HG03045 (cell line): ENCODE data around the gene PDSS2.
"Not testable (repeated sequence)": the region's sequence is repeated elsewhere in the genome, so short reads cannot be mapped to it uniquely, and the experiment has no call there.

Source experiments
- ATAC-seq: cut with Tn5 transposase; IDR thresholded peaks from one replicate; pipeline ENCODE4 v1.9.1; 2021; ENCODE audit warnings: mild to moderate bottlenecking, moderate library complexity; ENCODE audit not compliant: unreplicated experiment

PDSS2 gene

GRCh38 chr6:107128175-107128574 lies 331.2 kb downstream of the PDSS2 start:
- no peak for ATAC-seq

GRCh38 chr6:107125771-107126170 lies 333.6 kb downstream of the PDSS2 start:
- no peak for ATAC-seq

DNA sequence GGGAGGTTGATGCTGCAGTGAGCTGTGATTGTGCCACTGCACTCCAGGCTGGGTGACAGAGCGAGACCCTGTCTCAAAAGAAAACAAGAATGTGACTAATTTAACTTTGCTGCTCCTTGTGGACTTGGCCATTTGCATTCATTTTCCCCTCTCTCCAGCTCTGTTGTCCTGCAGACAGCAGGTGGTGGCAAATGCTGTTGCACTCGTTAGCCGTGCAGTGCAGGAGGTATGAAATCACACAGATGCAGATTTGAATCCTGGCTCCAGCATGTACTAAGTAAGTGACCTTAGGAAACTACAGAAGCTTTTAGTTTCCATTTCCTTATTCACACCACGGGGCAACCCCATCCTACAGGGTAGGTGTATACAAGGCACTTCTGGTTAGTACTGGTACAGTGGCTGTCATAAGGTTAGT lies 334.4 kb downstream of the PDSS2 start:
- peak; percentile 81 for ATAC-seq

- ATAC-seq, result no peak
These were observed 335.9 kb downstream of the PDSS2 start for GRCh38 chr6:107123501-107123900.

GRCh38 chr6:107122748-107123147 lies 336.6 kb downstream of the PDSS2 start:
- ATAC-seq, result no peak

- no peak for ATAC-seq
These were observed 337.3 kb downstream of the PDSS2 start for GRCh38 chr6:107121964-107122495.

GRCh38 chr6:107121266-107121665 lies 338.1 kb downstream of the PDSS2 start:
- ATAC-seq, result no peak

DNA sequence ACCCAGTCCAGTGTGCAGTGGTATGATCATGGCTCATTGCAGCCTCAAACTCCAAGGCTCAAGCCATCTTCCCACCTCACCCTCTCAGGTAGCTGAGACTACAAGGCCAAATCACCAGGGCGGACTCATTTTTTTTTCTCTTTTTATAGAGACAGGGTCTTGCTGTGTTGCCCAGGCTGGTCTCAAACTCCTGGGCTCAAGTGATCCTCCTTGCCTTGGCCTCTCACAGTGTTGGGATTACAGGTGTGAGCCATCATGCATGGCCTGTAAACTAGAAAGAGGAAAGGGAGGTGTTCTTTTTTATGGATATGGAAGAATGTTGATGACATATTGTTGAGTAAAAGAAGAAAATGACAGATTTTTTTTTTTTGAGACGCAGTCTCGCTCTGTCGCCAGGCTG lies 339.0 kb downstream of the PDSS2 start:
- ATAC-seq, result no peak

DNA sequence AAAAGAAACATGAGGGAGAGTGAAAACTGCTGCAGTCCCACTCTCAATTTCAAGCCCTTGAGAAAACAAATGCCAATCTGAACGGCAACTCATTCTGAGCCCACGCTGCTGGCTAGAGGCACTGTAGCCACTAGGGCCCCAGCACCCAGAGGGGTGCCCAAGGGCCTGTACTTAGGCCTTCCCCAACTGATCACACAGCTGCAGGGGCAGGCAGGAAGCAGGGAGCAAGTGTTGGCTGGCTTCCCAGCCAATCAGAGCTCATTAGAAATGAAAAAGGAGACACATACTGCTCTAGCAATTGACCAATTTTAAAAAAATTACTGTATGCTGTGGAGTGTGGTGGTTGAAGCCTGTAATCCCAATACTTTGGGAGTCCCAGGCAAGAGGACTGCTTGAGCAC lies 340.4 kb downstream of the PDSS2 start:
- ATAC-seq, result no peak

DNA sequence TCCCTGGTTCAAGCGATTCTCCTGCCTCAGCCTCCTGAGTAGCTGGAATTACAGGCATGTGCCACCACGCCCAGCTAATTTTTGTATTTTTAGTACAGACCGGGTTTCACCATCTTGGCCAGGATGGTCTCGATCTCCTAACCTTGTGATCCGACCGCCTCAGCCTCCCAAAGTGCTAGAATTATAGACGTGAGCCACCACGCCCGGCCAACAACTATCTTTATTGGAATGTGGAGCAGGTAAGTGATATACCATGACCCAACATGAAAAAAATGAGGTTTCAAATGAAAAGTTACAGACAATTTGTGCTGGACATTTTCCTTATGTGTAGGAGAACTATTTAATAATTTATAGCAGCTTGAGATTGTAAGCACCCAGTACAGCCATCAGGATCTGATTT lies 340.8 kb downstream of the PDSS2 start:
- not testable (repeated sequence) for ATAC-seq

- ATAC-seq, result no peak
These were observed 342.4 kb downstream of the PDSS2 start for GRCh38 chr6:107116931-107117330.

DNA sequence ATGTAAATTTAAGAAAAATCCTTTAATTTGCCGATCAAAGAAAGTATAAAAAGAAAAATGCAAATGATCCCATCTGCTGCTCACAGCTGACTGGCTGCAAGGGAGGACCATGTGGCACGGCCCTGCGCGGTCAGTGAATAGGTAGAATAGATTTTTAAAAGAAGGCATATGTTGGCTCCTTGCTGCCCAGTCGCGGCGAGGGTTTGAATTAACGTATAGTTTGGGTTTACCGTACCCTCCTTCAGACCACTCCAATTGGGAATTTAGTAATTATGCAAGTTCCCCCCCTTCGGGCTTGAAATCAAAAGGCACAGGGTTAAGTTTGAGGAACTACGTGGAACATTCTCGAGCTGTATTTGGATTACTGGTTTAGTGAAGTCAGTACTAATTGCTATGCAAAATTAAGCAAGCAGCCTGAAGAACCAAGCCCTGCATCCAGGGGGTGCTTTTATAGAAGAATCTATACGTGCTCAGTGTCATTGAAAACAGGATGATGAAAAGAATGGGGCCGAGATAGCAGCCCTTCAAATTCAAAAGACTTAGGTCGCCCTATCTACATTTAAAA lies 343.0 kb downstream of the PDSS2 start:
- ATAC-seq, result no peak

DNA sequence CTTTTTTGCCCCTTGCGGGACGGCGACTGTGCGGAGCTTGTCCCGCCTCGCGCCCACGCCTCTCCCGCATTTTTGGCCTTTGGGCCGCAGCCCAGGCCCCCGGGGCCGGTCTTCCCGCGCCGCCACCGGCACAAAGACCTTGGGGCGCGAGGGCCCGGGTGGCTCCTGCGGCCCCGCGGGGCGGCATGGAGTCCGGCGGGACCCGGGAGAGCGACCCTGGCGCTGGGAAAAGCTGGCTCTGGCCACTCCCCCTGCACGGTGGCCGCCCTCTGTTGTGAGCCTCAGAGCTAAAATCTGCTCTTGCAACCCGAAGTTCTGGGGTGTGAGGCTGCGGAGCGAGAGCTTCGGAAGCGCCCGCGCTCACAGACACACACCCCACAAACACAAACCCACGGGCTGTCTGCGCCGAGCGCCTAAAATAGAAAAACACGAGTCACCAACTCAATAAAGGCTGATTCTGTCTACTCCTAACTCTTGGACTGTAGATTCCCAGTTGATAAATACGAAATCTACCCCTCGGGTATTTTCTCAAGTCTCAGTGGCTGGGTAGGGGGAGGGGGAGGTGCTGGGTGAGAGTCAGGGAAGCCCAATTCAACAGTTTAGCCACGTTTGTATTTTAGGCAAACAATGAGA lies 343.6 kb downstream of the PDSS2 start:
- no peak for ATAC-seq

- ATAC-seq, result peak; percentile 39
These were observed 344.3 kb downstream of the PDSS2 start, which contains the start of gene BEND3 for GRCh38 chr6:107114926-107115694. BEND3 (minus strand) TSS chr6:107115515; CDS start chr6:107099285, 16,230 bp downstream.

- ATAC-seq, result peak; percentile 81
These were observed 345.0 kb downstream of the PDSS2 start for GRCh38 chr6:107114213-107114925.

DNA sequence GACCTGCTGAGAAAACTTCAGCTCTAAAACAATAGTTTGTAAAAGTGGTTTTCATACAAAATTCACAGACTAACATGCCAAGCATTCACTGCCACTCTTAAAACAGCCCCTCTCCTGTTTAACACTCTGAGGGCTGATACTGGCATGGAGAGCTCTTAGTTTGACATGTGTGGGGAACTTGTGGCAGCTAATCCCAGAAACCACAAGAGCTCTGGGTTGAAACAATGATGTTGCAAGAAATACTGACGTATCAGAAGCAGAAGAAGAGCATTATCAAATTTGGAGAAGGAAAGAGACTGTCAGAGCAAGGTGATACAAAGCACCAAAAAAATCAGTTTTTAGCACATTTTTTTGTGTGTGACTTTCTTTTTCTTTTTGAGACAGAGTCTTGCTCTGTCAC lies 349.2 kb downstream of the PDSS2 start:
- ATAC-seq, result no peak

- no peak for ATAC-seq
These were observed 351.0 kb downstream of the PDSS2 start for GRCh38 chr6:107108201-107108890.

DNA sequence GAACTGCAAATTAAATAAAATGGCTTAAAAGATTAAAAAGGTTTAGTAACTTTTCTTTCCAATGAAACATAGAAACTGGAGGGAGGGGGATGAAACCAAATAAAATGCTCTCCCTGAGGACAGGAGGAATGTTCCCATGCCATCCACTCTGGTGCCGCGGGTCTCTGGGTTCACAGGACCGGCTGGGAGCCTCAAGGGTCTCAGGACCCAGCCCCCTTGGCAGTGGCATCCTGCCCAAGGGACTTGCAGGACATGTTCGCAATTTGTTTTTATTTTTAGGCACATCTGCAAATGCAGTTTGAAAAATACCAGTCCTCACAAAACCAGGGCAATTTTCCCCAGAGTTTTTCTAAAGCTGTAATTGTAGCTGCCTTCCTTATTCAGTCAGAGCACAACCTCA lies 351.6 kb downstream of the PDSS2 start:
- no peak for ATAC-seq

- ATAC-seq, result no peak
These were observed 353.2 kb downstream of the PDSS2 start for GRCh38 chr6:107106165-107106564.

DNA sequence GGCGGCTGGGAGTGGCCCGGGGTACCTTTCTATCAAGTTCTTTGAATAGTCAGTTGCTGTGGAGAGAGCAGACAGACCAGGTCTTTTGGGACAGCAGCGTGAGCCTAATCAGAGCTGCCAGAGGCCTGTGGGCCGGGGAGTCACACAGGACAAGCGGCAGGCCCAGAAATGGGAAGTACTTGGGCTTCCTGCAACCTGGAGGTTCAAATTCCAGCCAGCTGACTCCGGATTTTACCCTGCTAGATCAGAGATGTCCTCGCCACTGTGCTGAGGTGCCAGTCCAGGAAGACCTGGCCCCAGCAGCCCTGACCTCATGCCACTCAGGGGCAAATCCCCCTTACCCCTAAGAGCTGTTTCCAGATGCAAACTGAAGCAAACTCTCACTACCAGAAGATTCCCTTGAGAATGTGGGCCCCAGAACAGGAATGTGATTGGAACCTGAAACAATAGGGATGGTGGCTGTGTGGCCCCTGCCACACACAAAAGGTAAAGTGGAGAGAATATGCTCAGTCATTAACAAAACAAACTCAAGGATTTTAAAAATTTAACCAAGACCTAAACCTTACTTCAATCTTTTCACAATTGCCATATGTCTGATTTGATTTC lies 353.8 kb downstream of the PDSS2 start:
- ATAC-seq, result no peak
